Tibial nerve (tissue), 4 donors: ENCODE data around the gene KIAA1614.

Experiments used
- EP300 ChIP-seq, 2 donors: sonication (generic); formaldehyde crosslinking; IDR thresholded peaks; one replicate each; pipeline ENCODE4 v1.6.1; 2017; ENCODE audit warnings: antibody characterized with exemption in 2 of 2, mild to moderate bottlenecking in 1 of 2
- POLR2A ChIP-seq, 2 donors: fragments of 450-650 bp; IDR thresholded peaks; one replicate each; pipeline ENCODE4 v1.6.1; 2017; ENCODE audit warnings: antibody characterized with exemption in 2 of 2, mild to moderate bottlenecking in 2 of 2, moderate library complexity in 2 of 2
- TF ChIP-seq, protein P1 (sequence below), 5 experiments: fragments of 200-600 bp in 3 of 5; fragments of 450-650 bp in 2 of 5; sonication (generic) in 3 of 5; IDR thresholded peaks; one replicate each; pipeline ENCODE4 v1.5.1; 2016 to 2019; ENCODE audit warnings: antibody characterized with exemption in 5 of 5, mild to moderate bottlenecking in 3 of 5, moderate library complexity in 2 of 5

DNA sequence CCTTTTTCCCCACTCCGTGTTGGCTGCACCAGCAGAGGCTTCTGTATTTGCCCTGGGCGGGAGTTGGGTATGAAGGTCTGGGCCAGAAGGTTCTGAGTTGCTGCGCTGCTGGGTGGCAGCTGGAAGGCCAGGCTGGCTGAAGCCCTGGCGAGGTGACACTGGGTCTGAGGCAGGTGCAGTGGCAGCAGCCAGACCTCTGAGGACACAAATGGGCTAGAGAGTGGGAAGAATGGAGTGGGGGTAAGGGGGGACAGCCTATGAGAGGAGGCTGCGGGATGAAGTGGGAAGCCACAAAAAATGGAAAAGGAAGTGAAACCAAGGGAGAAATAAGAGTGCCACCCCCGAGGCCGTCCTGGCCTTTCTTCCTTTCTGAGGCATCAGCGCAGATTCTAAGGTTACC lies 56.7 kb downstream of the KIAA1614 start:
- TF ChIP-seq POLR2A (IDR thresholded peaks at IDR 0.05) (no peak), EP300 (IDR thresholded peaks at IDR 0.05) (no peak)
- TF ChIP-seq, protein P1, sequence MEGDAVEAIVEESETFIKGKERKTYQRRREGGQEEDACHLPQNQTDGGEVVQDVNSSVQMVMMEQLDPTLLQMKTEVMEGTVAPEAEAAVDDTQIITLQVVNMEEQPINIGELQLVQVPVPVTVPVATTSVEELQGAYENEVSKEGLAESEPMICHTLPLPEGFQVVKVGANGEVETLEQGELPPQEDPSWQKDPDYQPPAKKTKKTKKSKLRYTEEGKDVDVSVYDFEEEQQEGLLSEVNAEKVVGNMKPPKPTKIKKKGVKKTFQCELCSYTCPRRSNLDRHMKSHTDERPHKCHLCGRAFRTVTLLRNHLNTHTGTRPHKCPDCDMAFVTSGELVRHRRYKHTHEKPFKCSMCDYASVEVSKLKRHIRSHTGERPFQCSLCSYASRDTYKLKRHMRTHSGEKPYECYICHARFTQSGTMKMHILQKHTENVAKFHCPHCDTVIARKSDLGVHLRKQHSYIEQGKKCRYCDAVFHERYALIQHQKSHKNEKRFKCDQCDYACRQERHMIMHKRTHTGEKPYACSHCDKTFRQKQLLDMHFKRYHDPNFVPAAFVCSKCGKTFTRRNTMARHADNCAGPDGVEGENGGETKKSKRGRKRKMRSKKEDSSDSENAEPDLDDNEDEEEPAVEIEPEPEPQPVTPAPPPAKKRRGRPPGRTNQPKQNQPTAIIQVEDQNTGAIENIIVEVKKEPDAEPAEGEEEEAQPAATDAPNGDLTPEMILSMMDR (IDR thresholded peaks at IDR 0.05): no peak
